PFSK-1 (cell line): ENCODE measurements around the gene AK3.

Source experiments
- FOXP2 ChIP-seq: optimal IDR thresholded peaks from 2 replicates; pipeline ENCODE3; 2011; ENCODE audit warnings: borderline replicate concordance, control low read depth, inconsistent platforms; ENCODE audit not compliant: insufficient read depth; ENCODE audit errors: extremely low read length, extremely low read depth
- POLR2AphosphoS5 ChIP-seq: IDR thresholded peaks from 2 replicates; pipeline ENCODE4 v1.6.1; 2012; ENCODE audit warnings: low read depth, mild to moderate bottlenecking, control low read depth, low read length, moderate library complexity
- REST ChIP-seq, 2 experiments: IDR thresholded peaks; 2 replicates each; pipeline versions ENCODE4 v1.6.1 to v1.8.0; 2011 to 2012; ENCODE audit warnings: low read depth in 2 of 2, low read length in 2 of 2, control low read depth in 1 of 2, inconsistent platforms in 1 of 2, mild to moderate bottlenecking in 1 of 2, moderate library complexity in 1 of 2; ENCODE audit not compliant: insufficient read depth in 1 of 2
- SIN3A ChIP-seq: IDR thresholded peaks from 2 replicates; pipeline ENCODE4 v1.6.1; 2012; ENCODE audit warnings: mild to moderate bottlenecking, low read length, moderate library complexity, borderline replicate concordance; ENCODE audit not compliant: insufficient read depth
- TAF1 ChIP-seq: IDR thresholded peaks from 2 replicates; pipeline ENCODE4 v1.6.1; 2012; ENCODE audit warnings: low read length, control low read depth, borderline replicate concordance; ENCODE audit not compliant: insufficient read depth

DNA sequence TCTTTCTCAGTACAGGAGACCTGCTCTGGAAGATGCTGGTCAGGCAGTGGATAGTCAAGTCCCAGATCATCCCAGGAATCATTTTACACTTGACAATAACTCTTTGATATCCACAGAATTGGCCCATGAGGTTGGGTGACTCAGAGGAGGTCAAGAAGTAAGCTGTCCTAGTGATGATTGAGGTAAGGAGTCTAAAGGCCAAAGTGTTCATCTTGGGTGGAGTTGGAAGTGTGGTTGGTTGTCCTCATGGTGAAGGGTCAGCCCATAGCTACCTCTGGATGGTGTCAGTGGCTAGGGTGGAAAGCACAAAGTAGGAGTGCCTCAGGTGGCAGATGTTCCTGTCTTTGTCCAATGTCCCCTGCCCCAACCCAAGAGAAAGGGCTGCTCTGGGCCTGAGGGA, 27.7 kb upstream of the AK3 start:
- TF ChIP-seq POLR2AphosphoS5 (no peak), TAF1 (no peak), SIN3A (no peak), REST (IDR thresholded peaks at IDR 0.05; ENCODE audit: insufficient read depth in 1 of 2, low read depth in 2 of 2, low read length in 2 of 2) (no peak), FOXP2 (no peak)
